NCI-H2171 treated with DMSO at 0.1 percent for 48 hours (cell line): ENCODE measurements around the gene ZIC4.

Experiments used
- DNase-seq: peaks from one replicate; lab custom pipeline; 2025; lab: John Stamatoyannopoulos, UW

ZIC4 gene

DNA sequence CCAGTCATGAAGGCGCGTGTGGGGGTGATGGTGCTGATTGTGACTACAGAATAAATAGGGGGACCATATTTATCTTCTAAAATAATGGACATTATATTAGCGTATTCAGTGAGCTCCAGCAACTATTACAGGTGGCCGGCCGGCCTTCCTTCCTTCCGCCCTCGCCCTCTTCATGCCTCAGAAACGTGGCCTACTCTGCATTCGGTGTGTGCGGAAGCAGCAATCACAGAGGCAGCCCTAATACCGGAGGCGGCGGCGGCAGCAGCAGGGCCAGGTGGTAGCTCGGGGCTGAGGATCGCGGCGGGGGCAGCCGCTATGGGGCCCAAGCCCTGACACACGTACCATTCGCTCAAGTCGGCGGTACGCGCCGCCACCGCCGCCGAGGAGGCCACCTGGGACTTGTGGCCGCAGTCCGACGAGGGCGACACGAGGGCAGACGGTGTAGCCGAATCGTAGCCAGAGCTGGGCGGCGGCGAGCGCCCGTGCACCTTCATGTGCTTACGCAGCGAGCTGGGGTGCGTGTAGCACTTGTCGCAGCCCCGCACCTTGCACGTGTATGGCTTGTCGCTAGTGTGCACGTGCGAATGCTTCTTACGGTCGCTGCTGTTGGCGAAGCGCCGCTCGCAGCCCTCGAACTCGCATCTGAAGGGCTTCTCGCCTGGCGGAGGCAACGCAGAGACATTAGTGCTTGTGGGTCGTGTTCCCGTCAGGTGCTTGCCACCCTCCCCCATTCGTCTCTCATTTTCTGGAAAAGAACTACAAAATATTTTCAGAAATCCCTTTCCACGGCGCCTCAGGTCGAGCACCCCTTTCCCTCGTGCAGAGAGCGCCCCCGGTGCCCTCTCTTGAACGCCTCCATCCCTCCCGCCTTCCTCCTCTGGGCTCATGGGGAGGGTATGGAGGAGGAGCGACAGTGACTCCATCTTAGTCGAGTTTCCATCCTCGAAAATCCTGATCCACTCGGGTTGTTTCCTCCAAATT, 15.5 kb downstream of the ZIC4 start:
- DNase-seq: no peak

GRCh38 chr3:147389717-147390116, 16.6 kb downstream of the ZIC4 start:
- DNase-seq: no peak

- DNase-seq: no peak
Observed at GRCh38 chr3:147388700-147389580, 17.4 kb downstream of the ZIC4 start.

DNA sequence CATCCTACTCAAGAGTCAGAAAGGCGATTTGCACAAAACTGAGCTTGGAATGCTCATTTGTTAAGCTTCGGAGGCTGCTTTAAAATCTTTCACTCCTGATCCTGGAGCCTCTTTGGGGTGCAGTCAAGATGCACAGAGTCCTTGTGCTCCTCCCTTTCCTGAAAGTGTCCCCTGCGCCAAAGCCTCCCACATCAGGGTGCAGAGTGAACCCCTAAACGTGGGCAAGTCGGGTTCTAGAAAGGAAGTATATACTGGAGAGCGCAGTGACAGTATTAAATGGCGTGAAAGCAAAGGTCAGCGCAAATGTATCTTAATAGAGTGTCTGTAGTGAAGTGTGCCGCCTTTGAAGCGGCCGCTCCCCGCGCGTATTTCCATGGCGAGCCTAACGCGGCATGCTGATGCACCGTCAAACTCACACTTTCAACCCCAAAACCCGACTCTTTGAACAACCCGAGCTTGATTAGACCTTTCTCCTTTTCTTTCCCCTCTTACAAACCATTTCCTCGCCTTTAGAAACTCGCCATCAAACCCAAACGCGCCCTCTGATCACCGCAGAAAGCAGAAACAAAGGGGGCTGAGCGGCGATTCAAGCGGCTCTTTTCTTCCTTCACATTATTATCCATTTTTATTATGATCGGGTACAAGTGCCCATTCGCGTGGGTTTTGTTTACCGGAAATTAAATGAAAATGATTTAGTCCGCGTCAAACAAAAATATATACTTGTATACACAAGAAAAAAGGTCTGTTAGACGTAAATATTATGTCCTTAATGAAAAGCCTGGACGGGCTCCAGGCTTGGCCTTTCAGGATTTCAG, 18.3 kb downstream of the ZIC4 start:
- no peak for DNase-seq

DNA sequence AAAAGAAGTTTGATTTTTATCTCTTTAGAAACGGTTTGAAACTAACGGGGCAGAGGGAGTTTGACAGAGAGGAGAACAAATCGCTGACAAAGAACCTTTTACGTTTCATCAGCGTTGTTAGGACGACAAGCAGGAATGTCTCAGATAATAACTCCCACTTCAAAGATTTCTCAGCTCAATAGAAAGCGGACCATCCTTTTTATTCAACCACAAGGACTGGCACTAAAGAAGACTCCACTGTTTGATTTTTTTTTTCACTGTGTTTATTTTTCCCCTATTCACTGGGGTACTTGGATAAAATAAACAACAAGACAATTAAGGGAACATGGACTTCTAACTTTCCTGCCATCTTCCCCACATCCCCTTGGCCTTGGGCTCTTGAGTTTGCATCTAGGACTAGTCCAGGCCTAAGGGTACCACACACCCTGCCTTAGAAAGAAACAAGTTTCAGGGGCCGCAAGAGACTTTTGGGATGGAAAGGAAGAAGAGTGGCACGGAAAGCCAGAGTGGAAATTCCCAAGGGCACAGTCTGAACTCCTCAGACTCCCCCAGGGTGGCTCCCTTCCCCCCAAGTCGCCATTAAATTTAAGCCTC, 19.0 kb downstream of the ZIC4 start:
- no peak for DNase-seq

DNA sequence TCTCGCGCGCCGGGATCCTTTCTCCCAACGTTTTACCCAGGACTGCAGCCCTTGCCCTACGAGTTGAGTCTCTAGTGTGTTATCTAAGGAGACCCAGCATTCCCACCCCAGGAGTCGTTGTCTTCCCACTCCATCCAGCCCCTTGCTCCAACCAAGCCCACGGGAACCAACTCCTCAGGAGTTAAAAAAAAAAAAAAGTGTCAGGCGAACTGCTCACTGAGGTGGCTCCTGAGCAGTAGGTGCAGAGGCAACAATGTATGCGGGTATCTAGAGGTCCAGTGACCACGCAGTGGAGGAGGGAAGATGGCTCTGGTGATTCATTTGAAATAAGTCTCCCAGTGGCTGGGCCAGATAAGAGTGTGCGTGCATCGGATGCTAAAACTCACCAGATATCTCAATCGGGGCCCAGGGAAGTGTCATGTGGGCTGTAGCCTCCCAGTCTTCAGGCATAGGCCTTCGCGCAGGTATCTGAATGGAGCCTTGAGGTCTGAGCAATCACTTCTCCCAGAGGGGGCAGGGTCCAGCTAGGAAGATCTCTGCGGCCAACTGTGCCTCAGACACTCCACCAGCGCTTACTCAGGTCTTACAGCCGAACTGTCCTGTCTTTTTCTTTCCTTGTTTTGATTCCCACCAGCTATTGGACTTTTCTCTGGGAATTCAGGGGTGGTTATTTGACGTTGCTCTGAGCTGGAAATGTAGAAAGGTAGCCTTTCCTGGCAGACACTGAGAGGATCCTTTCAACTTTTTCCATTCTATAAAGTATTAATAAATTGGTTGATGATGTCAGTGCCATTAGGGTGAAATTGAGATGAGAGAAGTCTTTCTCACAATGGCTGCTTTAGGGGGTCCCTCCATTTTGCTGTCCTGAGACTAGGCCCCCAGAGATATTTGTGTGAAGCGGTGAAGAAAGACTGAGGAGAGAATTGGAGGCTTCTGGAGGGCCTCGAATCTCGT, 21.0 kb downstream of the ZIC4 start:
- DNase-seq: no peak

DNA sequence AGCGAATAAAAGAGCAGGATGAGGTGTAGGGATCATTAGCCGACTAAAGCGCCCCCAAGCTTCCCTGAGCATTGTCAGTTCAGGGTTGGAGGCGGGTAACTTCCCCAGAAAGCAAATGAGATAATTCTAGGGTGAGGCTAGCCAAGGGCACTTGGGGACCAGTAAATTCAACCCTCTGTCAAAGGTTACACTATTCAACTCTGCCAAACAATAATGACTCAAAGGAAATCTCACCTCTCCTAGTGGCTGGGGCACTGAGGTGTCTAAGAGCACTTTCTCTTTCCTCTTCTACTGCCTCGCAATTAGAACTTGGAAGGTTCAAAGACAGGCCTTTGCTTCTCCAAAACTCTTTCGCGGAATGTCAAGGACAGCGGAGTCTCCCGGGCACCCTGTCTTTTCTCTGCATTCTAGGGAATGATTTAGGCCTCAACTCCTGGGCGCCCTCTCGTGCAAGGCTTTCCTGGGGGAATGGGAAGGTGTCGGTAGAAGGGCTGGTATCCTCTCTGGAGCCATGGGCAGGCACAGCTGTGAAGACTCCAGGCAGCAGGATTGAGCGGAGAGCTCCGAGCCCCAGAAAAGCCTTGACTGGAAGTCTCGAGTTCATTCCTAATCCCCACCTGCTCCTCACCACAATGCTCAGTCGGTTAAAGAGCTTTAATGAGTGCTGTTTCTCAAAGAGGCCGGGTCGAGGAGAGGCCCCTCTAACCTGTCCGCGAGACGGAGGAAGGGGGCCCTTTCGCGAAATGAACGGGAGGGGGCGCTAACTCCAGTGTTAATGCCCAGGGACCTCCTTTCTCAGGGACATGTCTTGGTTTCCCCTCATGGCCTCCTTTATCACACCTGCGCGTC, 21.9 kb downstream of the ZIC4 start:
- DNase-seq: no peak

DNA sequence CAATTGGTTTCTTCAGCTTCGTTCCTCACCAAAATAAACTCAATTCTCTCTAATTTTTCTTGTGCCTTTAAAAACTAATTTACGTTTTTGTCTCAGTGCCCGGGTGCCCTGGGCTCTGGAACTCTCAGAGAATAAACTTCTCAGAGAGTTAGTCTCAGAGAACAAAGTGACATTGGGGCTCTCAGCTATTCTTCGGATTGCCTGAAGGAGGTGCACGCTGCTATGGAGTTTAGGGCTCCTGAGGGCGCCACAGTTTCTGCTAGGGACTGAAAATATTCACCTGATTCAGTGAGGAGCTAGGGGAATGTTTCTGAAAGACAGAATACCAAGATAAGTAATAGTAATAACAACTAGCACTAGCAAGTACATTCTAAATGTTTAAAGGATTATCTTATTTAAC, 22.7 kb downstream of the ZIC4 start:
- DNase-seq: no peak

DNA sequence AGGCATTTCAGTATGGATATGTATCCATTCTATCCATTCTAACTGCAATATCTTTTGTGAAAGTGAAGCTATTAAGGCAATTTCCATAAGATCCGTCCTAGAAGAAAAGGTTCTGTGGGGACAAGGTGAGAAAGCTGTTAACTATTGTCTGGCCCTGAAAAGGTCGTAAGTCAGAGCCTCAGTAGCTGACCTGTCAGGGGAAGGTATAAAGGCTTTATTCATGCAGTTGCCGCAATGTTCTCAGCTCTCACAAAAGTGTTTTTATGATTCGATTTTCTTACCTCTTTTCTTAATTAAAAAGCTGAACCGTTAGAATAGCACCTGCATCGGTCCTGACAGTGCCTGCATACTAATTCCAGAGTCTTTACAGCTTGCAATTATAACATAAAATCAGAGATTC, 24.7 kb downstream of the ZIC4 start:
- no peak for DNase-seq

GRCh38 chr3:147380977-147381376, 25.4 kb downstream of the ZIC4 start:
- no peak for DNase-seq

DNA sequence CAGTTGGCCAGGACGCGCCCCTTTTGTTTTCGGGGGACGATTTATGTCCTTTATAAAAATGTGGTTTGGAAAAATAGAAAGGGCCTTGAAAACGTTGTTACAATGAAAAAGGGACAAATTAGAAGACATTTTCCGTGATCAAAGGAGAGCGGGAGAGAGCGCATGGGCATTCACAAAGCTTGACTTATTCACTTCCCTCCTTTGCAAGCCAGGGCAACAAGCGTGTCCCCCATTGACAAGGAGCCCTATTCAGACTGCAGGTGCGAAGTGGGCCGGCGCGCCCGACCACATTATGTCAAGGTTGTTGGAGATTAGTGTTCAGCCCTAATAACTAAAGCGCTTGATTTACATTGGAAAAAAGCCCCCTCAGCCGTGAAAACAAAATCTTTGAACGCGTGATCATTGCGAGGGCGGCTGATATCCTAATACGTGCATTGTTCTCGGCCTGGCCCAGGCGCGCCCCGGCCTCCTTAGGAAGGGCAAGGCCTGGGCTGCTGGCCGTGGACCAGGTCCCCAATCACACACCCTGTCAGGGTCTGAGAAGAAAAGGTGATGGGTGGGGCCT, 25.9 kb downstream of the ZIC4 start:
- DNase-seq: no peak

DNA sequence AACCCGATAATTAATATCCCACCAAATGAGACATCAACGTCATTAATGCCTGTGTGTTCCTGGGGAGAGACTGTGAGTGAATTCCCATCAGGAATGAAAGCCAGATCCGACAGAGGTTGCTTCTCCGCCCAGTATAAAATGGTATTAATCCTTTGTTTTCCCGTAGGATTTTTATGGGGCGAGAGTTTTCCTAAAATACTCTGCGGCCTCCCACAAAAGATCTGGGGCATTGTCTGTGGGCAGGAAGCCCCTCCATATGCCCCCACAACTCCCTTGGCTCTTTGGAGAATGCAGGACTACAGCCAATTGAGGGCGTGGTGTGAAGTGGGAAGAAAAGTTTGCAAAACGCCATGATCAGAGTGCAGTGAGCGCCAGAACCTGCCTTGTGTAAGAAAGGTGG, 26.7 kb downstream of the ZIC4 start:
- no peak for DNase-seq

DNA sequence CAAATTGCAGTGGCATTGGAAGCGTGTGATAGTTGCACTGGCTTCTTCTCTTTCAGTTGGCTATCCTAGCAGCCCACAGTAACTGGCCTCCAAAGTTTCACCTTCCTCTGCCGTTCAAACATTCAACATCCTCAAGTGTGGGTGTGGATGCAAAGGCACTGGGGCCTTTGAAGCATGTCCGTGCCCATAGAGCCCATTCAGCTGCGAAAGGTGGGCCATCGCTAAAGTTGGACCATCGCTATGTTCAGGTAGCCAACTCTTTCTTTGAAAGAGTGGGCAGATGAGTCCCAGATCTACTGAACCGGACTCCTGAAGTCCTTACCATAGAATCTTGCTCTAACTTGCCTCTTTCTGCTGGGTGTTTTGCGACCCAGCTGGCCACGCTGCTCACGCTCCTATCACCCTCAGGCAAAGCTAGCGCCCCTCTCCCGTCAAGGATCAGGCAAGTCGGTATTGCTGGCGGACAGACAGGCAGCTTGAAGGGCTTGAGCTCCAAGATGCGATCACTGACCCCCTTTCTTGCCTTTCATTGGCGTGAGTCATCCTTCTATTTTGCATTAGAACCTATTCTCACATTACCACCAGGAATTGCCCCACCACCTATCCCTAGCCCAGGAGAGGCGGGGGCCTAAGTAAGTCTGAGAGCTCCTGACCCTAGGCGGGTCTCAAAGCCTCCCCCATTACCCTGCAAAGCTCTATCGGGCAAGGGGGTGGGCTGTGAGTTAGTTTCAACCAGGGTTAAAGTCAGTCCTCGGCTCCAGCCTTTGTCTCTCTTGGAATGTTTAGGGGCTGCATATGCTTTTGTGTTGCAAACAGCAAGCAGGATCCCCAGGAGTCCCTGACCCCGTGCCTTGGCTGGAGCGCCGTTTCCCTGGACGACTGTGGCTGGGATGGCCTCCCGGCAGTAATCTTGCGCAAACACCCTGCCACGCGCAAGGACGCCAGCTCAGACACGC, 28.7 kb downstream of the ZIC4 start:
- DNase-seq: no peak

DNA sequence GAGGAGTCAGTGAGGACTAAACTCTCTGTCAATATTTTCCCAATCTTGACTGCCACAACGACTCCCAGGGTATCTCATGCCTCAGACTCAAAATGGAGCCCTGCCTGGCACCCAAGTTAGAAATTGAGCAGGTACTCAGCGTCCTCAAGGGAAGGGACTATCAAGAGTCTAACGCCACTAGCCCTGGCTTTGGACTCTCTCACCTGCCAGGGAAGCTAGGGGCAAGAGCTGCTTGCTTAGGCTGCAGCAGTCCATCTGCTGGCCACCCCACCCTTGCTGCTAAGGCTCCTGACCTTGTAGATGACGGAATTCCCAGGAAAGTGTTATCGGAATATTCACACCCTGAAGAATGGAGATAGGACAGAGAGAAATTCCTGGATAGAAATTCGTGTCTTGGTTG, 33.0 kb downstream of the ZIC4 start:
- DNase-seq: no peak

- DNase-seq: no peak
Observed at GRCh38 chr3:147372525-147373027, 33.8 kb downstream of the ZIC4 start.

DNA sequence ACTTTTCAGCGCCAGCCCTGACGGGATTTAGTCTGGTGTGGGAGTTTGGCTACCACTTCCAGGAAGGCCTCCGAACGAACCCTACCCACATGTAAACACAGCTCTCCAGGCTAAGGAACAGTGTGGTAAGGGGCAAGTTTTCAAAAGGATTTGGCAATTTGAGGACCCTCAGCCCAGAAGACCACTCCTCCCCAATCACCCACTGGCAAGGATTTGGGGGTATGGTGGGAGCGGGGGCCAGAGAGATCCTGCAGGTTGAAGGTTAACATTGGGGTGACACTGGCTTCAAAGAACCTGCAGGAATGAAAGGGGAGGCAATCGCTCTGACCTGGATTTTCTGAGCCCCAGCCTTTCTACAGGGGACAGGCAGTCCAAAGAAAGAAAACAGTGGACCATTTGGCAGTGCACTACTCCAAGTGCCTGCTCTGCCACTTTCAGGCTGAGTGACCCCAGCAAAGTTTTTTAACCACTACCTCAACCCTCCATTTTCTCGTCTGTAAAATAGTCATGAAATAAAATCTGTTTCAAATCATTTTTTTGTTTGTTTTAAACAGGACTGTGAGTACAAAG, 34.5 kb downstream of the ZIC4 start:
- no peak for DNase-seq

DNA sequence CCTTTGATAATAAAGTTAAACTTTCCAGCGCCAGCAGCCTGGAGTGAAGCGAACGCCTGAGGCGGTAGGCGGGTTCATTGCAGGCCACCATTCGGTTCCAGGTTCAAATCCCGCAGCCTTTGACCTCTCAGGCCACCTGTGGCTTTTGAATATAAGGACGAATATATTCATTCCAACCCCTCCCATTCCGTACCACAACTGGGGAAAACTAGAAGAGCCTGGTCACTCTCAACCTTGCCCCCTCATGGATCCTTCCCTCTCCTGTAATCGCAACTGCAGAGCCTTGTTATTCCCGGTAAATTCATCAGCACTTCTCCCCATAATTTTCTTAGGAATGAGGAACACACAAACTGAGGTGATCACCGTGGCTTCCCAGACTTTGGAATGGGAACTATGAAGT, 35.2 kb downstream of the ZIC4 start:
- DNase-seq: no peak
